ENCODE results near the gene TAS1R3. TPM values are rescaled to one million over a fixed set of nuclear protein-coding genes. Genes with fewer than 3 reads are reported as not detected.

Gene TAS1R3
- total RNA-seq, 2 donors from 2014 or later = 0.09 TPM; not detected in 1

GRCh38 chr1:1318131-1318652, 12.9 kb upstream of the TAS1R3 start:
- intact Hi-C loops (cut with DNase I) = no loop called here
- DNase-seq (ENCODE audit: low spot score) = peak; percentile 94

- intact Hi-C loops (cut with DNase I) = no loop called here
- no peak for DNase-seq (ENCODE audit: low spot score)
These were observed 12.1 kb upstream of the TAS1R3 start for GRCh38 chr1:1318777-1319645.

- intact Hi-C loops (cut with DNase I) = no loop called here
- no peak for DNase-seq (ENCODE audit: low spot score)
These were observed 11.5 kb upstream of the TAS1R3 start for GRCh38 chr1:1319646-1319941.

- DNase-seq (ENCODE audit: low spot score) = no peak
- intact Hi-C loops (cut with DNase I) = no loop called here
These were observed 10.2 kb upstream of the TAS1R3 start for GRCh38 chr1:1320666-1321448.

- intact Hi-C loops (cut with DNase I) = no loop called here
- no peak for DNase-seq (ENCODE audit: low spot score)
These were observed 9.6 kb upstream of the TAS1R3 start for GRCh38 chr1:1321477-1321876.

GRCh38 chr1:1322418-1322817, 8.7 kb upstream of the TAS1R3 start:
- intact Hi-C loops (cut with DNase I) = no loop called here
- DNase-seq (ENCODE audit: low spot score) = no peak

- intact Hi-C loops (cut with DNase I) = no loop called here
- DNase-seq (ENCODE audit: low spot score) = no peak
These were observed 8.1 kb upstream of the TAS1R3 start for GRCh38 chr1:1322952-1323351.

- intact Hi-C loops (cut with DNase I) = no loop called here
- no peak for DNase-seq (ENCODE audit: low spot score)
These were observed 7.0 kb upstream of the TAS1R3 start for GRCh38 chr1:1324084-1324523.

GRCh38 chr1:1324524-1325287, 6.4 kb upstream of the TAS1R3 start, which contains the start of the genes CPTP and INTS11:
Gene CPTP, plus strand, starts transcription at chr1:1324802. Its CDS starts 2,109 bp downstream, at chr1:1326911.
Gene INTS11, minus strand, starts transcription at chr1:1324660. Its CDS starts 52 bp downstream, at chr1:1324608.
- intact Hi-C loops (cut with DNase I) = no loop called here
- peak; percentile 99 for DNase-seq (ENCODE audit: low spot score)

GRCh38 chr1:1325288-1326074, 5.6 kb upstream of the TAS1R3 start:
- DNase-seq (ENCODE audit: low spot score) = no peak
- intact Hi-C loops (cut with DNase I) = no loop called here

- no peak for DNase-seq (ENCODE audit: low spot score)
- intact Hi-C loops (cut with DNase I) = no loop called here
These were observed 4.9 kb upstream of the TAS1R3 start for GRCh38 chr1:1326075-1326605.

GRCh38 chr1:1327291-1327690, 3.8 kb upstream of the TAS1R3 start:
- intact Hi-C loops (cut with DNase I) = no loop called here
- no peak for DNase-seq (ENCODE audit: low spot score)

GRCh38 chr1:1328254-1328653, 2.8 kb upstream of the TAS1R3 start:
- intact Hi-C loops (cut with DNase I) = no loop called here

GRCh38 chr1:1329304-1330210, 1.5 kb upstream of the TAS1R3 start:
- intact Hi-C loops (cut with DNase I) = no loop called here
- DNase-seq (ENCODE audit: low spot score) = no peak

More at GRCh38 chr1:1328254-1328653, 2.8 kb upstream of the TAS1R3 start:
- DNase-seq (ENCODE audit: low spot score) = no peak

GRCh38 chr1:1330366-1331067, 563 bp upstream of the TAS1R3 start:
- no peak for DNase-seq (ENCODE audit: low spot score)
- intact Hi-C loops (cut with DNase I) = no loop called here

- DNase-seq (ENCODE audit: low spot score) = no peak
- intact Hi-C loops (cut with DNase I) = no loop called here
These were observed 1.1 kb downstream of the TAS1R3 start for GRCh38 chr1:1332031-1332755.
